Pons (tissue), 1 donor: ENCODE data around the gene KIZ.
"Not testable (repeated sequence)": the region's sequence is repeated elsewhere in the genome, so short reads cannot be mapped to it uniquely, and the experiment has no call there.

ENCODE experiments used
- DNase-seq: peaks from one replicate; pipeline ENCODE4 v3.0.0-alpha.2; 2016; ENCODE audit warnings: low spot score

Gene KIZ

DNA sequence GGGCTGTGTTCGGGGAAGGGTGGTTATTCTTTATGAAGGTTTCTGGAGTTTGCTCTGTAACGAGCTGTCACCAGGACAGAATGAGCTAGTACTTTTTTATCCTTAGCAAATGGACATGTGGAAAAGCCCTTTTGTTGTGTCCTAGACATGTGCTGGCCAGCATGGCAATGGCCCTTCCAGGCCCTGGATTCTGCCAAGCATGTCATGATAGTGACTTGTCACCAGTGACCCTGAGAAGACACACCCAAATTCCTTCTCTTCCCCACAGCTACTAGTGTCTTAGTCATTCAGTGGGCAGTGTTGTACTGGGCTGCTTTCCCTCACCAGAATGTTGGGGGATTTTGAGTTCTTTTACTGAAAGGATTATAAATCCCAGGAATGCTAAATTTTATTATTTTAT lies 103.3 kb downstream of the KIZ start:
- DNase-seq, result no peak

DNA sequence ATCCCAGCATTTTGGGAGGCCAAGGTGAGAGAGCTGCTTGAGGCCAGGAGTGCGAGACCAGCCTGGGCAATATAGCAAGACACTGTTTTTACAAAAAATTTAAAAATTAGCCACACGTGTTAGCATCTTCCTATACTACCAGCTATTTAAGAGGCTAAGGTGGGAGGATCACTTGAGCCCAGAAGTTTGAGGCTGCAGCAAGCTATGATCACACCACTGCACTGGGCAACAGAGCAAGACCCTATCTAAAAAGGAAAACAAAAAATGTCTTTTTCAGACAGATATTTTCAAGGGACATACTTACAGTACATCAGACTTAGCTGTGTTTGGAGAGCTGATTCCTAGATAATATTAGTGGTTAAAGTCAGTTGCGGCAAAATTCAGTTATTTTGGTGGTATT lies 104.3 kb downstream of the KIZ start:
- no peak for DNase-seq

DNA sequence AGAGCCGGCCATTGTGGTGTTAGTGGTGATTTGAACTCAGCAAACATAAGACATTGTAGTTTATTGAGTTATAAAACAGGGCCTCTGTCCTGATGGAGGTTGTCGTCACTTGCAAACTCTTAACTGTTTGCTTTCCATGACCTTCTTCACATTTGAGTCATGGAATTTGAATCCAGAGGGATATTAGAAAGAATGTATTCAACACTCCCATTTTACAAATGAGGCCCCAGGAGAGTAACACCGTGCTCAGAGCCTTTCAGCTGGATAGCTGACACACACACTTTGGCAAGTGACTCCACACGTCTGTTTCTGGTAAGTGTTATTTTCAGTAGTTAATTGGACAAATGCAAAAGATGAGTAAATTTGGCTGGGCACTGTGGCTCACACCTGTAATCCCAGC lies 104.8 kb downstream of the KIZ start:
- DNase-seq, result no peak

DNA sequence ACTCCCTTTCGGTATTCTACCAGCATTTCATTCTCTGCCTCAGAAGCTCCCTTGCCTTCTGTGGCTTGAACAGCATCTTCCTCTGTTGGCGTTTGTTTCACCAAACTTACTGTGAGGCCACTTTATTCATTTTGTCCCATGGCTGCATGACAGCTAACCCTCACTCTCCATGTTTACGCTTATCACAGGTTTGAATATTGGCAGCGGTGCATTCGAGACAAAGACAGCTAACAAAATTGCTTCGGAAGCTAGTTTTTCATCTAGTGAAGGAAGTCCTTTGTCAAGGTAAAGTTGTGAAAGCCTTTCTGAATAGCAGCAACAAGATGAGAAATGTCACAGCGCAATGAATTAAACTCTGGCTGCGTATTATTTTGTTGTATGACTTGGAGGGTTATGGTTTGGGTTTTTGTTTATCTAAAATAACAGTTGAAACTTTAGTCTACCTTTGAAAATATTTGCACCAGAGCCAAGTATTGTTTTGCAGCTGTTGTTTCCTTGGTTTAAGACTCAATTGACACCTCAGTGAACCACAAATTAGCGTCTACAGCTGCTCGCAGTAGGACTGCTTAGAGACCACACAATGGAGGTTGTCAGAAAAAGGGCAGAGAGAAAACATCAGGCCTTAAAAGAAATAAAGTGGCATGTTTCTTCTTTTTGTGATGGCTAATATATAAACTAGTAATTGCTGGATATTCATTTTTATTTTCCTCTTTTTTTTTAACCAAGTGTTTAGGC lies 106.8 kb downstream of the KIZ start:
- DNase-seq, result peak; percentile 78

DNA sequence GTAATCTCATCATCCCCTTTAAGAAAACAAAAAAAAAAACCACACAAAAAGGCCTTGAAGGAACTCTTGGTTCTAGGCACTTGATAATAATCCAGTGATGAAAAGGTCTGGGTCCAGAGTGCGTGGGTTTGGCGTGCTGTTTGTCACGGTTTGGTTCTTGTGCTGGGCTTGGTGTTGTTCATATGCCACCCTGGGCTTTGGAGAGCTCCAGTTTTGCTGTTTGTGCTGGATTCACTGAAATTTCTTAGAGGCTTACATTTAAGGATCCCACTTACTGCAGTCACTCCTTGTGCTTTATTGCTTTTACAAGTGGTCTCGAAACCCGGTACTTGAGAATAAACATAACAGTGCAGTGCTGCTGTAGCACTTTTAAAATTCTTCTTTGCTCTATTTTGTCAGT lies 108.4 kb downstream of the KIZ start:
- DNase-seq, result peak; percentile 51

DNA sequence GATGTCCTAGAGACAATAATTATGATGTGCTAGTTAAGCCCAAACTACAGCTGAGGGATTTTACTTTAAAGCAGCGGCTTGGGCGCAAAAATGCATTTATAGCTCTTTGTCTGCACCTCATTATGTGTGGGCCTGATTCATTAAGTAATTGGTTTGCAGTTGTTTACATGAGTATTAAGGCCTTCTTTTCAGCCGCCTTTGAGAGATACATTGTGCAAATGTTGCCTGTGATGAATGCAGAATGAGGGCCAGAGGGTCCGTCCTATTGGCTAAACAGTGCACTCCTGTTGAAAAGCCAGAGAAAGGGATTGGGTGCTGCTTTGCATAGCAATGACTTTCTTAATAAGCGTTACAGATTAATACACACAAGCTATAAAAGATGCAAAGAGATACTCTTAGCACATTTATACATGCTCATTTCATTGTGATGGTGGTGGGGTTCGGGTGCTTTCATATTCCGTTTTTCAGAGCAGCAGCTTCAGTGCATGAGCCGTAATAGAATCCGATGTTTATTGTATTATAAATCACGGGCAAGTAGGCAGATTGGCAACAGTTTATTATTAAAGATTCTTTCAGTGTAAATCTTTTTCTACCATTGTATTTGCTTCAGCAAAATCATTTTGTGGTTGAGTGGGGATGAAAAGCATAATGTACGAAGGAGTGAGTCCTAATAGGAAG lies 109.1 kb downstream of the KIZ start:
- peak; percentile 97 for DNase-seq

DNA sequence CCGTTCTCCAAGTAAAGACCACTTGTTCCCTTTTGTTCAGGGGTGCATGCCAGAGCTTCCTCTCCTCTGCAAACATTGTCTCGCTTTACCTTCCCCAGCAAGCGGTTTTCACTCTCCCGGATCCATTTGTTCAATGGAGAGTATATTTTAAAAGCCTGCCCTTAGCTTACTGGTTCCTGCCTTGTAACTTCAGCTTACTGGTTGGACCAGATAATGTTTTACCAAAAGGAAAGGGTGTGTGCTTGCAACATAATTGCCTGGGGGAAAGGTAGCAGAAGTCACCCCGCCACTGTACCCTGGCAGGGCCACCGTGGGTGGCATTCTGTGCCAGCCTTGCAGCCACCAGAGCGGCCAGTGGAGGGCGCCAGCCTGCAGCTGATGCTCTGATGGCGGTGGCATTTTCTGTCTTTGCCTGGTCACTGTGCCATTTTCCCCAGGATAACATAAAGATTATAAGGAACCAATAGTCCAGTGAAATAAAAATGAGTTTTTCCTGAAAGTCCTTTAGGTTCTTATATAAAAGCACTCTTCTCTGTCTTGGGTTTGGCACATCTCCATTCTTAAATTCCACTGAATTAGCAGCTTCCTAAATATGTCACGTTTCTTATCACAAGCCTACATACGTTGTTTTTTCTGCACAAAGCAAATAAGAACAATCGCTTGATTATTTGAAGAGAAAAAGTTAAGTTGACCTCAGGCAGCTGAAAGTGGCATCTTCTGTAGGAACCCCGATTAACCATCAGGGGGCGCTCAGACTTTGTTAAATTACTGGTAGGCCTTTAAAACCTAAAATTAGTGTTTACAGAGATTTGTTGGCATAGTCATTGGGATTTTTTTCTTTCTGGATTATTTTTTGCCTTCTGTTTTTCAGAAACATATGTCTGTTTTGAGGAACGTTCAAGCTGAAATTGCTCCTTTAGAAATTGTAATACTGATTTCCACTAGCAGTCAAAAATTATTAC lies 109.9 kb downstream of the KIZ start:
- peak; percentile 92 for DNase-seq

DNA sequence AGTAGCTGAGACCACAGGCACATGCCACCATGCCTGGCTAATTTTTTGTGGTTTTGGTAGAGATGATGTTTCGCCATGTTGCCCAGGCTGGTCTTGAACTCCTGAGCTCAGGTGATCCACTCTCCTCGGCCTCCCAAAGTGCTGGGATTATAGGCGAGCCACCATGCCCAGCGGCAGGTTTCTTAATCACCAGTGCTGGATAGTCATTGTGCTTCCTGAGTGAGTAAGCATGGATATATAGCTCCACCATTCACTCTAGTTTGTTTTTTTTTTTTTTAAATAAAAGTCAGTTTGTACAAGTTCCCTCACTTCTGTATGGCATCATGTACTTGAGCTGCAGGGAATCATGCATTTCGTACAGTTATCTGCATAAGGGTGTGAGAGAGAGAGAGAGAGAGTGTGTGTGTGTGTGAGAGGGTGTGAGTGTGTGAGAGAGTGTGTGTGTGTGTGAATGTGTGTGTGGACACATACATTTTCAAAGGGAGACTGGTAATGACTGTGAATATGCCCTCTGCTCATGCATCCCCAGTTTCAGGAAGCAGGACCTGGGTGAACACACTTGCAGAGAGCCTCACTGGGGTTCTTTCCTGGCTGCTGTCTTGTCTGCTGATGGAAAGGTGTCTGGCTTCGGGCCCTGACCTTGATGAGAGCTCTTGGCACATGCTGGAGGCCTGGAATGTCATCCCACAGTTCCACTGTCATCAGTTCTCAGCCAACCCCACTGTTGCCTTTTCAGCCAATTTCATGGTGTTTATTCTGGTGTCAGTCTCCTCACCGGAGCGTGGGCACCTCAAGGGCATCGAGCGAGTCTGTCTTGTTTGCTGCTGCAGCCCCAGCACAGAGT lies 112.3 kb downstream of the KIZ start:
- no peak for DNase-seq

DNA sequence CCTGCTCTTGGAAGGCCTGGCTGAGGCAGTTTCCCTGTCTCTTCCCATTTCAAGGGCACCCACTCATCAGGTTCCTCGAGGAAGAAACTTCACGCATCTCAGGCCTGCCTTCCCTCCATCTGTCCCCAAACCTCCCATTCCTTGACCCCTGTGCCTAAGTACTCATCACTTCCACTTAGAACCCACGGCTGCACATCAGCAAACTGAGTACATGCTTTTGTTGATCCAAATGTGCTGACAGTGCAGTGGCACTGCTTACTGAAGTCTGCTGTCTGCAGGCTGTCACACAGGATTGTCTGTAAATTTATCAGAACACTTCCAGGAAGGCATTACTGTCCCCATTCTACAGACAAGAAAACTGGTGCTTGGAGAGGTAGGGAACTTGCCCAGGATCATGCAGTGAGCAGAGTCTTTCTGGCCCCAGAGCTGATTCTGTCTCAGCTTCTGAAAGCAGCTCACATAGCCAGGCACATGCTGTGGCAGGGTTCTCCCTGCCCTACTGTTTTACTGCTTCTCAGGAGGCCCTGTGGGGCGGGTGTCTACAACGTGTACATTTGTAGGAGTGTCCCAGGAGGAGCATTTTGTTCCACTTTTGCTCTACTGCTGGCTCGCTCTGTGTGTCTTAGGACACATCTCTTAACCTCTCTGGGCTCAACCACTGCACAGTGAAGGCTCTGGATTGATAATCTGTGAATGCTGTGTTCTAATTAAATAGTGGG lies 113.1 kb downstream of the KIZ start:
- no peak for DNase-seq

DNA sequence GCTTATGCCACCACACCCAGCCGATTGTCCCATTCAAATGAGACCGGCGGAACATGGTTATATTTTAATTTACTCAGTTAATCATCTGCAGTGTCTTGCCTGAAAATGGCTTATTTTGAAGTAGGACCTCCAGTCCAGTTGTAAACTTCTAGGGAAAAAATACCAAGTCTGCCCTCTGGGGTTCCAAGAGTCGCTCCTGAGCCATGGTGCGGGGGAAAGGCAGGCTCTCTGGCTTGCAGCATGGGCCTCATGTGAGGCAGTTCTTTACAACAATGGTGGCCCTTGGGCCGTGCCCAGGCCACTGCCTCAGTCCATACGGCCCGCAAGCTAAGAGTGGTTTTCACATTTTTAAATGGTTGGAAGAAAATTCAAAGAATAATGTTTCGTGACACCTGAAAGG lies 114.5 kb downstream of the KIZ start:
- no peak for DNase-seq

DNA sequence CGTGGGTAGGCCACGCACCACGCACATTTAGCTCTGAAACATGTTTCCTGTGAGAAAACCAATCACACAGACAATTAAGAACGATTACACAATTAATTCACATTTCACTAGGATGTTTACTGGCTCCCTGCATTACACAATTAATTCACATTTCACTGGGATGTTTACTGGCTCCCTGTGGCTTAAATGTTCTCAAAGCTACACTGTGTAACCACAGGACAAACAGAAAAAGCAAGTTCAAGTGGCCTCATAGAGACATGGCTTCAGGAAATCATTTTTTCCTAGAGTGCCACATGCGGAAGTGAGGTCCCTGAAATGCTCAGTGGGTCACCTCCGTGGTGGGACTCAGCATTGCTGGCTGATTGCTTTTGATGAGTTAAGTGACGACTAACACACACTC lies 115.5 kb downstream of the KIZ start:
- DNase-seq, result no peak

DNA sequence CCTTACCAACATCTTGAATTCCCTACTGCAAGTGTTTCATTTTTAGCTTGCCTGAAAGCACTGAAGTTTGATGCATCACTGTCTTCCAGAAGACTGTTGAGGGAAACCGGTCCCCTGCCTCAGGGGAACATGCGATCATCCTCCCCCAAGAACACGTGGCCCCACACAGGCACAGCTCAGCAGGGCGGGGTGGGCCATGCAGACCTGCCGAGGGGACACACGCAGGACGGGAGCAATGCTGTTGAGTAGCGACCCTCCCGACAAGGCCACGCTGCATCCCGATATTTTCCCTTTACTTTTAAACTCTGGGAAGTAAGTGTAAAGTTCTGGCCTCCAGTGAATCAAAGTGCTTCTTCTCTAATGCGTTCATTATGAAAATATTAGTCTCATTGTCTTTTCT lies 117.9 kb downstream of the KIZ start:
- no peak for DNase-seq

DNA sequence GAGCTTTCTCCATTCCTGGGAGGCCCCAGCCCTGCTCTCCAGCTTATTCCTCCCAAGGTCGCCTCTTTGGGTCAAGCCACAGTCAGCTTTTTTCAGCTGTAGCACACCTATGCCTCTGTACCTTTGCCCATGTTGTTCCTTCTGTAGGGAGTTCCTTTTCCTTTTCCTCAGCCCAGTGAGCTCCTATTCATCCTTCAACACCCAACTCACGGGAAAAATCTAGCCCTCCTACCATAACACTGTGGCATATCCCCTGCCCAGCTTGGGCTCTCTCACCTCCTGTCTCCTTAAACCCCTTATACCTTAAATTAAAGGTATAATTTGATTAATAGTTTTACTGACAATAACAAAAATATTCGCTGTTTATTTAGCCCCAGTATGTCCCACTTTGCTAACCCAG lies 118.9 kb downstream of the KIZ start:
- DNase-seq, result no peak

DNA sequence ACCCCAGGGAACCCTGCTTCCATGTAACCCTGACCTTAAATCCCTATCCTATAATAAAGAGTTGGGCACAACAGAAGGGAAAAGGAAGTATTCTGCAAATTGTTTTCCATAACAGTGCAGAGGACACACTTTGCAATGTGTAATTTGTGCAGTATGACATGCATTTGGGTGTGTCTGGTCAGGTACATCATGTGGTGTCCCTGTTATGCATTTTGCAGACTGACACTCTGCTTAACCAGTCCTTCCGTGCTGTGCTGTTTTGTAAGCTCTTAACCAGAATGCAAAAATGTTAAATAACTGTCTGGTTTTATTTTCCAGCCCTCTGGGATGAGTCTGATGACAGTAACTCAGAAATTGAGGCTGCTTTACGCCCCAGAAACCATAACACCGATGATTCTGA lies 120.3 kb downstream of the KIZ start:
- no peak for DNase-seq

DNA sequence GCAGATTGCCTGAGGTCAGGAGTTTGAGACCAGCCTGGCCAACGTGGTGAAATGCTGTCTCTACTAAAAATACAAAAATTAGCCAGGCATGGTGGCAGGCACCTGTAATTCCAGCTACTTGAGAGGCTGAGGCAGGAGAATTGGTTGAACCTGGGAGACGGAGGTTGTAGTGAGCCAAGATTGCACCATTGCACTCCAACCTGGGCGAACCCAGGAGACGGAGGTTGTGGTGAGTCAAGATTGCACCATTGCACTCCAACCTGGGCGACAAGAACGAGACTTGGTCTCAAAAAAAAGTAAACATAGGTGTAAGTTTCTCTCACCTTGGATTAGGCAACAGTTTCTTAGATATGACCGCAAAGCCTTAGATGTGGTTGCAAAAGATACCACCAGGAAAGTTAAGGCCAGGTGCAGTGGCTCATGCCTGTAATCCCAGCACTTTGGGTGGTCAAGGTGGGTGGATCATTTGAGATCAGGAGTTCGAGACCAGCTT lies 121.8 kb downstream of the KIZ start:
- DNase-seq, result not testable (repeated sequence)

DNA sequence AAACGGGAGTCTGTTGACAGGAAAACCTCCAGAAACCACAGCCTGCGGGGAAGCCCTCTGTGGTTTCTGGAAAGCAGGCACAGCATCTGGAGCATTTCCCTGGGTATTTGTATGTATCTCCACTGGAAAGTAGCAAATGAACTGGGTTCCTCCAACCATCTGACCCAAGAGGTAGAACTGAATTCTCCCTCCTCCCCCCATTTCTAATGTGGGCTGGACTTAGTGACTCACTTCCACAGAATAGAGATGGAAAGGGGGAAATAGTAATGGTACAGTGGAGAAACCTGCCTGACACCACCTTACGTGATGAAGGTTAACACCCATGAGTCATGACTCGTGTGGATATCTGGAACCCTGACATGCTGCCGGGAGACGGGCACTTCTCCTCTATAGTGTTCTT lies 125.4 kb downstream of the KIZ start:
- no peak for DNase-seq

DNA sequence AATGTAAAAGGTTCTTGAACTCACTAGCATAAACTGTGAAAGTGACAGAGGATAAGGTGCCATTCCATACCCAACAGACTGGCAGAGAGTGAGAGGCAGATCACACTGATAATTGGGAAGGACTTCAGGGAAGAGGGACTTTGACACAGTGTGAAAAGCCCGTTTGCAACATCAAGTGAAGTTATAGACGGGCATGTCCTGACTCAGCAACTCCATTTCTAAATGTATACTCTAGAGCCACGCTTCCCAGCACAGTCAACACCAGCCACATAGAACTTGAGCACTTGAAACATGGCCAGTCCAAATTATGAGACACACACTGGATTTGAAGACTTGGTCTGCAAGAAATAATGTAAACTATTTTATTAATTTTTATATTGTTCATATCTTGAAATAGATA lies 131.3 kb downstream of the KIZ start:
- no peak for DNase-seq

DNA sequence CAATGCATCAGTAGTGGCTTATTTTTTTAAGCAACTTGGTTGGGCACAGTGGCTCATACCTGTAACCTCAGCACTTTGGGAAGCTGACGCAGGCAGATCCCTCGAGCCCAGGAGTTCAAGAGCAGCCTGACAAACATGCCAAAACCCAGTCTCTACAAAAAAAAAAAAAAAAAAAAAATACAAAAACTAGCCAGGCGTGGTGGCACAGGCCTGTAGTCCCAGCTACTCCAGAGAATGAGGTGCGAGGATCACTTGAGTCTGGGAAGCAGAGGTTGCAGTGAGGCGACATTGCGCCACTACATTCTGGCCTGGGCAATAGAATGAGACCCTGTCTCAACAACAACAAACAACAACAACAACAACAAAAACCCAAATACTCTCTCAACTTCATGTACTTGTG lies 132.5 kb downstream of the KIZ start:
- no peak for DNase-seq

DNA sequence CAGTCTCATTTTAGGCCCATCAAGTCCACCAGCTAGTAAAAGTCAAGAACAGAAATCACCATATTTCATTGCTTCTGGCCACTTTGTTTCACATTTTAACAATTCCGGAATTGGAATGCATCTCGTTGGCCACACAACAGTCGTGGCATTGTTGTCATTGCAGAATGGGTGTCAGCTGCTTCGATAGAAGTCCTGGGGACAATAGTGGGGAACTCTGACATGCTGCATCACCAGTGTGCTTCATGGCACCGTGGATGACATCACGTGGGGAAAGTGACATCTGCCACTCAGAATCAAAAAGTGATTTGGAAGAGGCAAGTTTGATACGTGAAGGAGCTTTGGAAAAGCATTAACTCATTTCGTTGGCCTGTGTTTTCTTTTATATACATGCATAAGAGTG lies 133.5 kb downstream of the KIZ start:
- DNase-seq, result peak; percentile 90

DNA sequence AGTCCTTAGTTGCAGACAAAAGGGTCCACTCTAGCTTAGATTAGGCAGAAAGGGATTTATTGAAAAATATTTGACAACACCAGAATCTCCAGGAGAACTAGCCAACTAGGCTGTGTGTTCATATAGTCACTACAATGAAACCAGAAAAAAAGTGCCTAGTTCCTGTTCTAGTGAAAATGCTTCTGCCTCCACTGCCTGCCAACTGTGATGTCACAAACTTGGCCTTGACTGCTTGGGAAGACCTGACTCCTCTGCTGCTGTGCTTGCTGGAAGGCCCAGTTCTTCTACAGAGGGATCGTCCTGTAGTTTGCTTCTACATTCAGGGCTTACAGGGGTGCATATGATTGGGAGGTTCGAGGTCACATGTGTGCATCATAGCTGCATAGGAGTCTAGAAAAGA lies 136.9 kb downstream of the KIZ start:
- DNase-seq, result no peak
